Small intestine (tissue), 7 donors: Measurements from ENCODE around the gene STAMBP. TPM values are rescaled to one million over a fixed set of nuclear protein-coding genes. Genes with fewer than 3 reads are reported as not detected.
"Not testable (repeated sequence)": the region's sequence is repeated elsewhere in the genome, so short reads cannot be mapped to it uniquely, and the experiment has no call there.

Experiments used
- DNase-seq, 2 donors: peaks; one replicate each; pipeline versions ENCODE4 v3.0.0 to v3.0.0-alpha.2; 2013
- FAIRE-seq: peaks from 2 replicates; lab custom pipeline; 2012; peaks lifted over from hg19 to GRCh38; lab: Jason Lieb, UNC
- H3K27ac ChIP-seq, 3 donors: one replicate each; pipeline ENCODE4 v1.5.1; 2013; ENCODE audit warnings: low read length in 2 of 3, mild to moderate bottlenecking in 2 of 3, control low read depth in 1 of 3, inconsistent platforms in 1 of 3, low read depth in 1 of 3, moderate library complexity in 1 of 3
- H3K27me3 ChIP-seq, 3 donors: one replicate each; pipeline ENCODE4 v1.6.1; 2013; ENCODE audit warnings: low read length in 3 of 3, inconsistent platforms in 1 of 3; ENCODE audit not compliant: control insufficient read depth in 3 of 3, insufficient read depth in 3 of 3
- H3K36me3 ChIP-seq, 3 donors: one replicate each; pipeline ENCODE4 v1.6.1; 2013; ENCODE audit warnings: low read length in 3 of 3, inconsistent platforms in 1 of 3, low read depth in 1 of 3, mild to moderate bottlenecking in 1 of 3, moderate library complexity in 1 of 3; ENCODE audit not compliant: control insufficient read depth in 3 of 3, insufficient read depth in 2 of 3
- H3K4me1 ChIP-seq, 3 donors: one replicate each; pipeline ENCODE4 v1.6.1; 2013; ENCODE audit warnings: low read length in 2 of 3, inconsistent platforms in 1 of 3, low read depth in 1 of 3, mild to moderate bottlenecking in 1 of 3, moderate library complexity in 1 of 3; ENCODE audit not compliant: control insufficient read depth in 3 of 3, insufficient read depth in 2 of 3
- H3K4me3 ChIP-seq, 3 donors: one replicate each; pipeline ENCODE4 v1.5.1; 2013; ENCODE audit warnings: low read length in 3 of 3, control low read depth in 1 of 3, inconsistent platforms in 1 of 3, low read depth in 1 of 3, mild to moderate bottlenecking in 1 of 3, moderate library complexity in 1 of 3
- H3K9me3 ChIP-seq, 2 donors: one replicate each; pipeline ENCODE4 v1.6.1; 2013; ENCODE audit warnings: low read depth in 1 of 2, low read length in 1 of 2; ENCODE audit not compliant: control insufficient read depth in 2 of 2, insufficient read depth in 1 of 2
- WGBS, 3 donors: extraction: QIAGEN DNeasy Blood & Tissue Kit; methylation state at CpG; one replicate each; pipeline ENCODE4 v1.1.7; 2013; 5-methylcytosine and 5-hydroxymethylcytosine counted together
- polyA plus RNA-seq, 4 donors: library from polyadenylated mRNA; stranded (reverse) in 3 of 4; unstranded in 1 of 4; fragments of 200-250 nt in 3 of 4; fragments of 120-200 nt in 1 of 4; gene quantifications; one replicate each; pipeline versions ENCODE4 v1.2.1 to v1.2.3, GENCODE V29; 2013
- donor health status: healthy with polysubstance abuse.
- donor health status: control.
- donor health status: control.
- donor health status: Bipolar disorder and iron deficiency.
- donor health status: healthy.

Gene STAMBP
- polyA plus RNA-seq, 4 donors = 30.3 to 51.4 (median 40.1) TPM

GRCh38 chr2:73886357-73886756, 57.6 kb downstream of the STAMBP start:
- no peak overlapping the region for H3K27ac ChIP-seq
- no peaks in the 10 kb centered on the region for H3K27me3 ChIP-seq
- DNase-seq (no peak), FAIRE-seq (no peak)
- H3K4me3 ChIP-seq = no peak overlapping the region
- WGBS, 3 donors = 77 to 78% (median 78%) methylated on average over 4 of the region's 4 CpGs
- no peaks in the 10 kb centered on the region for H3K4me1 ChIP-seq
- H3K36me3 ChIP-seq = no peaks in the 10 kb centered on the region
- no peaks in the 10 kb centered on the region for H3K9me3 ChIP-seq

GRCh38 chr2:73887596-73888353, 59.0 kb downstream of the STAMBP start:
- H3K36me3 ChIP-seq, H3K27me3 ChIP-seq, H3K4me1 ChIP-seq, H3K27ac ChIP-seq, DNase-seq, FAIRE-seq, H3K4me3 ChIP-seq, H3K9me3 ChIP-seq: not testable (repeated sequence)
- WGBS, 3 donors = 81 to 82% (median 82%) methylated on average over 11 of the region's 11 CpGs

- no peaks in the 10 kb centered on the region for H3K36me3 ChIP-seq
- no peak overlapping the region for H3K4me3 ChIP-seq
- no peak for DNase-seq
- WGBS, 3 donors = 54 to 64% (median 58%) methylated on average over 2 of the region's 2 CpGs
- H3K27me3 ChIP-seq = no peaks in the 10 kb centered on the region
- no peak overlapping the region for H3K27ac ChIP-seq
- no peaks in the 10 kb centered on the region for H3K4me1 ChIP-seq
- FAIRE-seq = no peak
- H3K9me3 ChIP-seq = no peaks in the 10 kb centered on the region
Observed at GRCh38 chr2:73888388-73888787, 59.6 kb downstream of the STAMBP start.

DNA sequence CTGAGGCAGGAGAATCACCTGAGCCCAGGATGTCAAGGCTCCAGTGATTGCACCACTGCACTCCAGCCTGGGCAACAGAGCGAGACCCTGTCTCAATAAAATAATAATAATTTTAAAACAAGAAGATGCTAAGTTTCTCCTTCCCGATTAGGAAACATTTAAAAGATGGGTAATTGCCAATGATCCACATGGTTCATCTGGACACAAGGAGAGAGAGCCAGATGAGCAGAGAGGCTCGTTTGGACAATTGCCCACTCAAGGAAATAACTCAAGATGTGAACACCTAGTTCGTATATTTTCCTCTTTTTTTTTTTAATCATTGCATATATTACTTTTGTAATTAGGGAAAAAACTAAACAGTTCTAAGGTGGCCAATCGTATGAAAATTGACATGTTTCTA, 60.4 kb downstream of the STAMBP start:
- no peak overlapping the region for H3K27ac ChIP-seq
- no peaks in the 10 kb centered on the region for H3K36me3 ChIP-seq
- no peaks in the 10 kb centered on the region for H3K4me1 ChIP-seq
- WGBS, 3 donors = 70 to 77% (median 76%) methylated on average over 5 of the region's 5 CpGs
- no peak overlapping the region for H3K4me3 ChIP-seq
- no peaks in the 10 kb centered on the region for H3K9me3 ChIP-seq
- DNase-seq (no peak), FAIRE-seq (no peak)
- H3K27me3 ChIP-seq = no peaks in the 10 kb centered on the region

- no peaks in the 10 kb centered on the region for H3K9me3 ChIP-seq
- H3K4me3 ChIP-seq = no peak overlapping the region
- H3K36me3 ChIP-seq = no peaks in the 10 kb centered on the region
- DNase-seq = no peak
- H3K27me3 ChIP-seq = no peaks in the 10 kb centered on the region
- WGBS, 3 donors = 71 to 78% (median 76%) methylated on average over 9 of the region's 9 CpGs
- peak overlapping the region in 1 of 3 donors; percentile 38 for H3K27ac ChIP-seq
- no peaks in the 10 kb centered on the region for H3K4me1 ChIP-seq
- FAIRE-seq = no peak
Observed at GRCh38 chr2:73890301-73891092, 61.7 kb downstream of the STAMBP start.

DNA sequence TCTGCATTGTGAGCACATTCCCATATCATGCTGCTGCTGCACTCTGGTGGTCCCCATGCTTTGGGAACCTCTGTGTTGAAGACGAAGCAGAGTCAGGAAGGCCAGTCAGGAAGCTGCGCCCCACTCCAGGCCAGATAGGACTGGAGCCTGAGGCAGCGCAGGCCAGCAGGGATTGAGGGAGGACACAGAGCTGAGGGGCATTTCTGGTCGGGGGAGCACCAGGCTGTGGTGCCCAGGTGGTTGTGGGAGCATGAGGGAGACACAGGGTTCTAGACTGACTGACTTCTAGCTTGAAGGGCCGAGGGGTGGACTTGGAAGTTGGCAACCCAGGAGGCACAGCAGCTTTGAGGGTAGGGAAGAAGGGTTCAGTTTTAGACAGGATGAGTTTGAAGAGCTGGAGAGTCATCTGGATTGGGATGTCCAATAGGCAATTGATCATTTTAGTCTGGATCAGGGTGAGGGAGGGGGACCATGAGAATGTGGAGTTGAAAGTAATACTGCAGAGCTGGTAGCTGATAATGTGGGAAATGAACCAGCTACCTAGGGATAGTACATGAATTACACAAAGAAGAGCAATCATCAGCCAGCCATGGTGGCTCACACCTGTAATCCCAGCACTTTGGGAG, 62.6 kb downstream of the STAMBP start:
- peak overlapping the region in 1 of 3 donors; percentile 2 for H3K27ac ChIP-seq
- FAIRE-seq = no peak

GRCh38 chr2:73892631-73893329, 64.0 kb downstream of the STAMBP start, which contains the start of gene ACTG2:
ACTG2 (plus strand) TSS chr2:73893008; CDS start chr2:73901312, 8,304 bp downstream.
- Histone ChIP-seq H3K9me3 (no peaks in the 10 kb centered on the region), H3K4me3 (peak within 1 kb of the TSS in 1 of 3 donors; percentile 44), H3K27ac (peak within 1 kb of the TSS in 2 of 3 donors; percentile 74 to 80), H3K27me3 (no peaks in the 10 kb centered on the region), H3K4me1 (no peaks in the 10 kb centered on the region), H3K36me3 (peaks cover 0 to 3% (median 0%) of the 10 kb centered on the region in 3 donors)
- DNase-seq (no peak), FAIRE-seq (no peak)
- WGBS, 3 donors = 67 to 90% (median 87%) methylated on average over 15 of the region's 15 CpGs

More for the DNA sequence above, 62.6 kb downstream of the STAMBP start:
- Histone ChIP-seq H3K4me1 (no peaks in the 10 kb centered on the region), H3K27me3 (no peaks in the 10 kb centered on the region), H3K9me3 (no peaks in the 10 kb centered on the region), H3K36me3 (no peaks in the 10 kb centered on the region), H3K4me3 (no peak overlapping the region)
- DNase-seq = no peak
- WGBS, 3 donors = 74 to 93% (median 85%) methylated on average over 4 to 5 of the region's 5 CpGs
